ENCODE data around the gene DHX35. TPM values are rescaled to one million over a fixed set of nuclear protein-coding genes. Genes with fewer than 3 reads are reported as not detected.

The DHX35 gene
- total and polyA plus RNA-seq, 2 donors from 2014 or later, result 6.9 to 11.0 TPM

DNA sequence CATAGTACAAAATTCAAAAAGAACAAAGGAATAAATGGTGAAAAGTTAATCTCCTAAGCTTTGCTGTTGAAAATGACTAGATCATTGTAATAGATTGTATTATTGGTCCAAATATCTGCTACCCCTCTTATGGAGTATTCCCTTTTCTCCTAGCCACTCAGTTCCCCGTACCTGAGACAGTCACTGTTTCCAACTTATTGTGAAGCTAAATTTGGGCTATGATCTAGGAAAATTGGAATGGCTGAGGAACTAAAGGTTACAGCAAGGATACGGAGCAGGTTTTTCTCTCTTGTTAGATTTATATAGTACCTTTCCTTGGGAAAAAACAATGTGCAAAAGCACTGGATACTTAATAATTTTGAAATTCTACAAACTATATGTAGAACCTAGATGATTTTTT is 17.3 kb downstream of the DHX35 start:
- Histone ChIP-seq H3K4me3 (ENCODE audit: low read length in 3 of 3) (no peak overlapping the region), H3K4me1 (ENCODE audit: control insufficient read depth in 2 of 3, insufficient read depth in 2 of 3, low read depth in 1 of 3, low read length in 3 of 3) (no peaks in the 10 kb centered on the region), H3K27ac (ENCODE audit: low read depth in 2 of 2, low read length in 2 of 2) (no peak overlapping the region), H3K27me3 (ENCODE audit: control insufficient read depth, insufficient read depth, low read length) (no peaks in the 10 kb centered on the region), H3K9me3 (ENCODE audit: control insufficient read depth in 2 of 3, insufficient read depth in 1 of 3, low read length in 3 of 3) (no peaks in the 10 kb centered on the region), H3K36me3 (ENCODE audit: control insufficient read depth in 2 of 3, insufficient read depth in 3 of 3, low read length in 3 of 3) (peaks cover 0 to 2% (median 0%) of the 10 kb centered on the region in 3 donors), H3K9ac (ENCODE audit: low read length in 3 of 3) (no peak overlapping the region)
- no peak for FAIRE-seq
- intact Hi-C loops (cut with DNase I), result no loop called here
- TF ChIP-seq, protein P1, sequence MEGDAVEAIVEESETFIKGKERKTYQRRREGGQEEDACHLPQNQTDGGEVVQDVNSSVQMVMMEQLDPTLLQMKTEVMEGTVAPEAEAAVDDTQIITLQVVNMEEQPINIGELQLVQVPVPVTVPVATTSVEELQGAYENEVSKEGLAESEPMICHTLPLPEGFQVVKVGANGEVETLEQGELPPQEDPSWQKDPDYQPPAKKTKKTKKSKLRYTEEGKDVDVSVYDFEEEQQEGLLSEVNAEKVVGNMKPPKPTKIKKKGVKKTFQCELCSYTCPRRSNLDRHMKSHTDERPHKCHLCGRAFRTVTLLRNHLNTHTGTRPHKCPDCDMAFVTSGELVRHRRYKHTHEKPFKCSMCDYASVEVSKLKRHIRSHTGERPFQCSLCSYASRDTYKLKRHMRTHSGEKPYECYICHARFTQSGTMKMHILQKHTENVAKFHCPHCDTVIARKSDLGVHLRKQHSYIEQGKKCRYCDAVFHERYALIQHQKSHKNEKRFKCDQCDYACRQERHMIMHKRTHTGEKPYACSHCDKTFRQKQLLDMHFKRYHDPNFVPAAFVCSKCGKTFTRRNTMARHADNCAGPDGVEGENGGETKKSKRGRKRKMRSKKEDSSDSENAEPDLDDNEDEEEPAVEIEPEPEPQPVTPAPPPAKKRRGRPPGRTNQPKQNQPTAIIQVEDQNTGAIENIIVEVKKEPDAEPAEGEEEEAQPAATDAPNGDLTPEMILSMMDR (IDR thresholded peaks at IDR 0.05; ENCODE audit: borderline replicate concordance, extremely low read depth, insufficient read depth), result no peak
- no peak for DNase-seq

DNA sequence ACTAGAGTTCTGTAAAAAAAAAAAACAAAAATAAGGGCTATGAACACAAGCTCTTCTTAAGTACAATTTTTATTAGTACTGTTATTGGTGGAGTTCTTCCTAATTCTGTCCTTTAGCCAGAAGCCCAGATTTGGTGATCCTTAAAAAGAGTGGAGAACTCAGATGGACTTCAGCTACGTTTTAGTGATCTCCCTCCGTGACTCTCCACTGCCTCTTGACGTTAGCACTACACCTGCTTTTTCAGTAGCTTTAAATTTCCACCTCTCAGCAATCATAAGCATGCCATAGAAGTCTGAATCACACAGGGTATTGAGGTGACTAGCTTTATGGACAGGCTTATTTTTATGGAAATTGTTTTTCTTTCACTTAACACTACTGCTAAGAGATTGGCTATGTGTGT is 17.7 kb downstream of the DHX35 start:
- Histone ChIP-seq H3K9ac (ENCODE audit: low read length in 3 of 3) (no peak overlapping the region), H3K4me3 (ENCODE audit: low read length in 3 of 3) (no peak overlapping the region), H3K4me1 (ENCODE audit: control insufficient read depth in 2 of 3, insufficient read depth in 2 of 3, low read depth in 1 of 3, low read length in 3 of 3) (peaks cover 0 to under 1% (median 0%) of the 10 kb centered on the region in 3 donors), H3K9me3 (ENCODE audit: control insufficient read depth in 2 of 3, insufficient read depth in 1 of 3, low read length in 3 of 3) (no peaks in the 10 kb centered on the region), H3K36me3 (ENCODE audit: control insufficient read depth in 2 of 3, insufficient read depth in 3 of 3, low read length in 3 of 3) (peaks cover 0 to 2% (median 0%) of the 10 kb centered on the region in 3 donors), H3K27me3 (ENCODE audit: control insufficient read depth, insufficient read depth, low read length) (no peaks in the 10 kb centered on the region), H3K27ac (ENCODE audit: low read depth in 2 of 2, low read length in 2 of 2) (no peak overlapping the region)
- DNase-seq (no peak), FAIRE-seq (no peak)
- intact Hi-C loops (cut with DNase I), result no loop called here
- TF ChIP-seq, protein P1 (IDR thresholded peaks at IDR 0.05; ENCODE audit: borderline replicate concordance, extremely low read depth, insufficient read depth), result no peak

DNA sequence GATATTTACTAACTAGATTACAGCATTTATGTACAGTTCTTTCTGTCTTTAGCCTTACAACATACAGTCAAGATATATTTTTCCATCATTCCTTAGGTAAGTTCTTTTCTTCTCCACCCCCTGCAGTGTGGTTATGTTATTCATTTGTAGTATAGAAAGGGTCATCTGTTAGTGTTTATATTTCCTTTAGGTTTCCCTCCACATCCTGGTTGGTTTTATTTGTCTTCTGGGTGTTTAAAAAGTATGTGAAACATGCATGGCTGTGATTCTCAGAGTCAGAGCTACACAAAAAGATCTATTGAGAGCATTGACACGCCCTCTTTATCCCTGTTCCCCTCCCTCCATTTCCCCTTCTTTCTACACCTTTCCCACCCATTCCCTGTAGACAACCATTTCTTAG is 20.1 kb downstream of the DHX35 start:
- Histone ChIP-seq H3K4me1 (ENCODE audit: control insufficient read depth in 2 of 3, insufficient read depth in 2 of 3, low read depth in 1 of 3, low read length in 3 of 3) (peaks cover 0 to 17% (median 6%) of the 10 kb centered on the region in 3 donors), H3K36me3 (ENCODE audit: control insufficient read depth in 2 of 3, insufficient read depth in 3 of 3, low read length in 3 of 3) (no peaks in the 10 kb centered on the region), H3K9me3 (ENCODE audit: control insufficient read depth in 2 of 3, insufficient read depth in 1 of 3, low read length in 3 of 3) (no peaks in the 10 kb centered on the region), H3K4me3 (ENCODE audit: low read length in 3 of 3) (no peak overlapping the region), H3K27ac (ENCODE audit: low read depth in 2 of 2, low read length in 2 of 2) (no peak overlapping the region), H3K9ac (ENCODE audit: low read length in 3 of 3) (no peak overlapping the region), H3K27me3 (ENCODE audit: control insufficient read depth, insufficient read depth, low read length) (no peaks in the 10 kb centered on the region)
- TF ChIP-seq, protein P1 (IDR thresholded peaks at IDR 0.05; ENCODE audit: borderline replicate concordance, extremely low read depth, insufficient read depth), result no peak
- intact Hi-C loops (cut with DNase I), result no loop called here
- DNase-seq (no peak), FAIRE-seq (no peak)

- TF ChIP-seq, protein P1 (IDR thresholded peaks at IDR 0.05; ENCODE audit: borderline replicate concordance, extremely low read depth, insufficient read depth), result no peak
- no peaks in the 10 kb centered on the region for H3K27me3 ChIP-seq (ENCODE audit: control insufficient read depth, insufficient read depth, low read length)
- no peak overlapping the region for H3K4me3 ChIP-seq (ENCODE audit: low read length in 3 of 3)
- no peaks in the 10 kb centered on the region for H3K9me3 ChIP-seq (ENCODE audit: control insufficient read depth in 2 of 3, insufficient read depth in 1 of 3, low read length in 3 of 3)
- no peak for DNase-seq
- FAIRE-seq, result no peak
- H3K4me1 ChIP-seq (ENCODE audit: control insufficient read depth in 2 of 3, insufficient read depth in 2 of 3, low read depth in 1 of 3, low read length in 3 of 3), result peaks cover 0 to 18% (median 6%) of the 10 kb centered on the region in 3 donors
- no peak overlapping the region for H3K9ac ChIP-seq (ENCODE audit: low read length in 3 of 3)
- H3K27ac ChIP-seq (ENCODE audit: low read depth in 2 of 2, low read length in 2 of 2), result peak overlapping the region; percentile 59 to 73
- intact Hi-C loops (cut with DNase I), result no loop called here
- peaks cover 0 to 3% (median 0%) of the 10 kb centered on the region in 3 donors for H3K36me3 ChIP-seq (ENCODE audit: control insufficient read depth in 2 of 3, insufficient read depth in 3 of 3, low read length in 3 of 3)
Observed at GRCh38 chr20:38985060-38985459, 22.9 kb downstream of the DHX35 start.

Measured in kidney (tissue), 14 donors.